Lung (tissue), 12 donors: Measurements from ENCODE around the gene ALK. TPM values are rescaled to one million over a fixed set of nuclear protein-coding genes. Genes with fewer than 3 reads are reported as not detected.

Experiments used
- ATAC-seq: fragments of 200-7000 bp; cut with Tn5 transposase; one replicate; pipeline ENCODE4 v1.9.1; 2020; ENCODE audit warnings: moderate number of reproducible peaks; ENCODE audit not compliant: insufficient read depth, low FRiP score
- DNase-seq, 3 donors: peaks; one replicate each; pipeline ENCODE4 v3.0.0-alpha.2; 2013 to 2017
- H3K27ac ChIP-seq, 2 donors: one replicate each; pipeline ENCODE4 v1.5.1; 2013; ENCODE audit warnings: mild to moderate bottlenecking in 2 of 2, moderate library complexity in 2 of 2, control low read depth in 1 of 2, inconsistent platforms in 1 of 2, low read depth in 1 of 2, low read length in 1 of 2
- H3K27me3 ChIP-seq, 3 donors: one replicate each; pipeline ENCODE4 v1.5.1; 2013; ENCODE audit warnings: low read length in 2 of 3; ENCODE audit not compliant: control insufficient read depth in 3 of 3, insufficient read depth in 3 of 3
- H3K36me3 ChIP-seq, 4 donors: one replicate each; pipeline ENCODE4 v1.5.1; 2013; ENCODE audit warnings: low read length in 4 of 4, mild to moderate bottlenecking in 1 of 4, moderate library complexity in 1 of 4; ENCODE audit not compliant: control insufficient read depth in 4 of 4, insufficient read depth in 4 of 4
- H3K4me1 ChIP-seq, 5 donors: one replicate each; pipeline ENCODE4 v1.5.1; 2013; ENCODE audit warnings: low read length in 5 of 5, mild to moderate bottlenecking in 2 of 5, moderate library complexity in 1 of 5; ENCODE audit not compliant: control insufficient read depth in 5 of 5, insufficient read depth in 5 of 5
- H3K4me3 ChIP-seq: one replicate; pipeline ENCODE4 v1.5.1; 2013; ENCODE audit warnings: mild to moderate bottlenecking, control low read depth, moderate library complexity
- H3K9ac ChIP-seq, 2 donors: one replicate each; pipeline ENCODE4 v1.5.1; 2013; ENCODE audit warnings: low read length in 2 of 2, control low read depth in 1 of 2; ENCODE audit not compliant: insufficient read depth in 1 of 2
- H3K9me3 ChIP-seq, 4 donors: one replicate each; pipeline ENCODE4 v1.5.1; 2013; ENCODE audit warnings: low read length in 3 of 4, mild to moderate bottlenecking in 1 of 4, moderate library complexity in 1 of 4; ENCODE audit not compliant: control insufficient read depth in 4 of 4, insufficient read depth in 3 of 4
- WGBS, 2 donors: extraction: QIAGEN DNeasy Blood & Tissue Kit; methylation state at CpG; one replicate each; pipeline ENCODE4 v1.1.7; 2013; 5-methylcytosine and 5-hydroxymethylcytosine counted together
- polyA plus RNA-seq, 2 donors: library from polyadenylated mRNA; stranded (reverse); fragments of 200-250 nt; gene quantifications; one replicate each; pipeline ENCODE4 v1.2.1, GENCODE V29; 2013
- total RNA-seq, 2 donors: library from RNA; depleted of rRNA in 1 of 2; stranded (reverse); fragments of >200 nt in 1 of 2; gene quantifications; one replicate each; pipeline ENCODE4 v1.2.1, GENCODE V29; 2014 to 2021
- TF ChIP-seq, protein P1 (sequence below): IDR thresholded peaks from 2 replicates; pipeline ENCODE4 v1.5.1; 2012; ENCODE audit warnings: mild to moderate bottlenecking; ENCODE audit errors: control extremely low read depth, extremely low read depth
- donor health status: control.
- donor health status: control.
- donor health status: Bipolar disorder and iron deficiency.
- donor health status: healthy.
- donor health status: DM: yes; HTN: yes; CAD: no.

The ALK gene
- total and polyA plus RNA-seq, 4 donors, result 0.09 to 0.25 (median 0.10) TPM; not detected in 1

DNA sequence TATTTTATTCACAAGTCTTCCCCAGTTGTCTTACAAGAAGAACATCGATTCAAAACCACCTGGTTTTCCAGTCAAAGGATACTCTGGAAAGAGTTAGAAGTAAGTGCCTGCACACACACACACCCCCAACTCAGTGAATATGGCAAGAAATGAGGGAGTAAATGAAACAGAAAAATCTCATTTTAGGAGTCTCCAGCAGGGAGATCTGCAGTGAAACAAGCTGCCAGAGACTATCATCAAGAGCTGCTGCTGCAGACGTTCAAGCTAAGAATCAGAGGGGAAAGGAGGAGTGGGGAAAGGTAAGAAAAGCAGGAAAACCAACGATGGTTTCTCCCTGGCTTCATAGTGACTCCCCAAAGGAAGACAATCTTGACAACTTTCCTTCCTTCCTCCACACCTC, 2.4 kb downstream of the ALK start:
- Histone ChIP-seq H3K9me3 (peaks cover 0 to 2% (median 0%) of the 10 kb centered on the region in 4 donors), H3K27ac (no peak overlapping the region), H3K4me1 (peaks cover 0 to 13% (median 5%) of the 10 kb centered on the region in 5 donors), H3K9ac (no peak overlapping the region), H3K27me3 (peaks cover 9 to 33% (median 32%) of the 10 kb centered on the region in 3 donors), H3K4me3 (no peak overlapping the region), H3K36me3 (no peaks in the 10 kb centered on the region)
- TF ChIP-seq, protein P1, sequence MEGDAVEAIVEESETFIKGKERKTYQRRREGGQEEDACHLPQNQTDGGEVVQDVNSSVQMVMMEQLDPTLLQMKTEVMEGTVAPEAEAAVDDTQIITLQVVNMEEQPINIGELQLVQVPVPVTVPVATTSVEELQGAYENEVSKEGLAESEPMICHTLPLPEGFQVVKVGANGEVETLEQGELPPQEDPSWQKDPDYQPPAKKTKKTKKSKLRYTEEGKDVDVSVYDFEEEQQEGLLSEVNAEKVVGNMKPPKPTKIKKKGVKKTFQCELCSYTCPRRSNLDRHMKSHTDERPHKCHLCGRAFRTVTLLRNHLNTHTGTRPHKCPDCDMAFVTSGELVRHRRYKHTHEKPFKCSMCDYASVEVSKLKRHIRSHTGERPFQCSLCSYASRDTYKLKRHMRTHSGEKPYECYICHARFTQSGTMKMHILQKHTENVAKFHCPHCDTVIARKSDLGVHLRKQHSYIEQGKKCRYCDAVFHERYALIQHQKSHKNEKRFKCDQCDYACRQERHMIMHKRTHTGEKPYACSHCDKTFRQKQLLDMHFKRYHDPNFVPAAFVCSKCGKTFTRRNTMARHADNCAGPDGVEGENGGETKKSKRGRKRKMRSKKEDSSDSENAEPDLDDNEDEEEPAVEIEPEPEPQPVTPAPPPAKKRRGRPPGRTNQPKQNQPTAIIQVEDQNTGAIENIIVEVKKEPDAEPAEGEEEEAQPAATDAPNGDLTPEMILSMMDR, result no peak
- no peak for DNase-seq
- WGBS, 2 donors, result 49 to 61% methylated on average over 3 of the region's 3 CpGs
- no peak for ATAC-seq

GRCh38 chr2:29917781-29918180, 3.6 kb downstream of the ALK start:
- DNase-seq (no peak), ATAC-seq (no peak)
- Histone ChIP-seq H3K36me3 (no peaks in the 10 kb centered on the region), H3K9ac (no peak overlapping the region), H3K4me3 (no peak overlapping the region), H3K27ac (no peak overlapping the region), H3K9me3 (peaks cover 0 to 2% (median 0%) of the 10 kb centered on the region in 4 donors), H3K27me3 (peaks cover 9 to 31% (median 29%) of the 10 kb centered on the region in 3 donors), H3K4me1 (peaks cover 0 to 13% (median 5%) of the 10 kb centered on the region in 5 donors)
- TF ChIP-seq, protein P1, result no peak
- WGBS, 2 donors, result 84 to 90% methylated on average over 1 of the region's 1 CpG

- no peak overlapping the region for H3K27ac ChIP-seq
- TF ChIP-seq, protein P1, result no peak
- no peak for DNase-seq
- no peaks in the 10 kb centered on the region for H3K36me3 ChIP-seq
- peaks cover 9 to 20% (median 18%) of the 10 kb centered on the region in 3 donors for H3K27me3 ChIP-seq
- H3K9ac ChIP-seq, result no peak overlapping the region
- peaks cover 0 to 11% (median 0%) of the 10 kb centered on the region in 5 donors for H3K4me1 ChIP-seq
- no peak for ATAC-seq
- H3K4me3 ChIP-seq, result no peak overlapping the region
- H3K9me3 ChIP-seq, result peaks cover 0 to 2% (median 0%) of the 10 kb centered on the region in 4 donors
These were observed 4.8 kb downstream of the ALK start for GRCh38 chr2:29916571-29916970.

DNA sequence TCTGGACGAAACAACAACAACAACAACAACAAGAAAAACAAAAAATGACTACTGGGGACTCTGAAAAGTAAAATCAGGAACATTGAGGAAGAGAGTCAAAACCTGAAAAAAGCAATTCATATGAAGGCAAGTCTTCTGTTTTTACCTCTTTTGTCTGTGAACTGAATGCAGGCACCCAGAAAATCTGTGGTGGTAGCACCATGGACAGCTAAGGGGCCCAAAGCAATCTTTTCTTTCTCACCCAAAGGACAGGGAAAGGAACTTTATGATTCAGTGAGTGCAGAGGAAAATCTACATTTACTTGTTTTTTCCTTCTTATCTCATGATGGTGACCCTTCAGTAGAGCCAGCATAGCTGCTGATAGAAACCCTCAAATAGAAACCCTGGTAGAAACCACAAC, 10.4 kb downstream of the ALK start:
- TF ChIP-seq, protein P1, result no peak
- ATAC-seq (no peak), DNase-seq (no peak)
- H3K4me1 ChIP-seq, result no peaks in the 10 kb centered on the region
- H3K9ac ChIP-seq, result no peak overlapping the region
- H3K27ac ChIP-seq, result no peak overlapping the region
- WGBS, 2 donors, result 74 to 79% methylated on average over 1 of the region's 1 CpG
- no peaks in the 10 kb centered on the region for H3K36me3 ChIP-seq
- H3K4me3 ChIP-seq, result no peak overlapping the region
- no peaks in the 10 kb centered on the region for H3K9me3 ChIP-seq
- H3K27me3 ChIP-seq, result no peaks in the 10 kb centered on the region
